Measurements from ENCODE around the gene SPATA9.

Gene SPATA9

GRCh38 chr5:95619514-95620029, 63.2 kb downstream of the SPATA9 start:
- Histone ChIP-seq H3K4me3 (peak overlapping the region; percentile 62 to 78 (median 68)), H3K4me2 (peak overlapping the region; percentile 93 to 100 (median 98)), H3K9me3 (replicated peaks in 1 of 11) (peaks cover 0 to 1% (median under 1%) of the 10 kb centered on the region in 11 experiments; a peak in 11 of 22 replicates)

GRCh38 chr5:95619096-95619495, 63.7 kb downstream of the SPATA9 start:
- no peak overlapping the region for H3K27ac ChIP-seq
- peaks cover 13 to 31% (median 23%) of the 10 kb centered on the region in 11 experiments; a peak in 21 of 22 replicates for H3K27me3 ChIP-seq
- no peak overlapping the region; a peak in 1 of 22 replicates for H3K9ac ChIP-seq
- H3K36me3 ChIP-seq: peaks cover 0 to 5% (median 0%) of the 10 kb centered on the region in 11 experiments; a peak in 2 of 22 replicates
- H3K4me3 ChIP-seq: peak overlapping the region in 2 of 10 experiments; percentile 63 to 67; a peak in 2 of 20 replicates
- peaks cover 0 to 6% (median 5%) of the 10 kb centered on the region in 11 experiments; a peak in 16 of 22 replicates for H3K9me3 ChIP-seq (replicated peaks in 1 of 11)
- H4K20me1 ChIP-seq: no peaks in the 10 kb centered on the region
- no peak for TF ChIP-seq Cebpa-rat (IDR thresholded peaks at IDR 0.05)
- H3K4me2 ChIP-seq: peak overlapping the region; percentile 93 to 100 (median 98)
- H3K4me1 ChIP-seq: peaks cover 33 to 50% (median 46%) of the 10 kb centered on the region in 10 experiments

More at GRCh38 chr5:95619514-95620029, 63.2 kb downstream of the SPATA9 start:
- H3K36me3 ChIP-seq: 0 out of 22 replicates have a peak, but pooled peaks cover 0 to under 1% (median 0%) of the 10 kb centered on the region in 11 experiments
- H4K20me1 ChIP-seq: no peaks in the 10 kb centered on the region
- peaks cover 33 to 50% (median 46%) of the 10 kb centered on the region in 10 experiments for H3K4me1 ChIP-seq
- H3K9ac ChIP-seq: peak overlapping the region; percentile 67 to 85 (median 77); a peak in 20 of 22 replicates
- H3K27me3 ChIP-seq: peaks cover 13 to 31% (median 23%) of the 10 kb centered on the region in 11 experiments; a peak in 21 of 22 replicates
- H3K27ac ChIP-seq: peak overlapping the region in 9 of 11 experiments; percentile 32 to 90 (median 80); a peak in 15 of 22 replicates
- no peak for TF ChIP-seq Cebpa-rat (IDR thresholded peaks at IDR 0.05)

GRCh38 chr5:95617057-95617456, 65.7 kb downstream of the SPATA9 start:
- no peak overlapping the region for H3K9ac ChIP-seq
- peaks cover 13 to 31% (median 23%) of the 10 kb centered on the region in 11 experiments; a peak in 21 of 22 replicates for H3K27me3 ChIP-seq
- peaks cover 19 to 34% (median 32%) of the 10 kb centered on the region in 10 experiments for H3K4me1 ChIP-seq
- H3K9me3 ChIP-seq (replicated peaks in 1 of 11): peaks cover 13 to 24% (median 23%) of the 10 kb centered on the region in 11 experiments
- peaks cover 0 to 12% (median 6%) of the 10 kb centered on the region in 11 experiments; a peak in 4 of 22 replicates for H3K36me3 ChIP-seq
- no peaks in the 10 kb centered on the region for H4K20me1 ChIP-seq
- H3K27ac ChIP-seq: no peak overlapping the region
- no peak overlapping the region for H3K4me2 ChIP-seq
- no peak overlapping the region for H3K4me3 ChIP-seq
- TF ChIP-seq Cebpa-rat (IDR thresholded peaks at IDR 0.05): no peak

GRCh38 chr5:95615164-95615467, 67.7 kb downstream of the SPATA9 start:
- no peak overlapping the region for H3K27ac ChIP-seq
- no peak for TF ChIP-seq Cebpa-rat (IDR thresholded peaks at IDR 0.05)
- H3K9ac ChIP-seq: no peak overlapping the region
- no peaks in the 10 kb centered on the region for H4K20me1 ChIP-seq
- H3K4me2 ChIP-seq: no peak overlapping the region; a peak in 1 of 22 replicates
- peaks cover 0 to 12% (median 6%) of the 10 kb centered on the region in 11 experiments; a peak in 4 of 22 replicates for H3K36me3 ChIP-seq
- no peak overlapping the region for H3K4me3 ChIP-seq
- H3K4me1 ChIP-seq: peaks cover 7 to 17% (median 14%) of the 10 kb centered on the region in 10 experiments
- H3K9me3 ChIP-seq (replicated peaks in 1 of 11): peaks cover 13 to 24% (median 23%) of the 10 kb centered on the region in 11 experiments
- H3K27me3 ChIP-seq: peaks cover 10 to 21% (median 17%) of the 10 kb centered on the region in 11 experiments; a peak in 21 of 22 replicates

GRCh38 chr5:95613514-95613913, 69.3 kb downstream of the SPATA9 start:
- Histone ChIP-seq H3K9ac (no peak overlapping the region), H3K4me3 (no peak overlapping the region), H3K4me2 (no peak overlapping the region), H3K27me3 (peaks cover 0 to 5% (median 1%) of the 10 kb centered on the region in 11 experiments; a peak in 11 of 22 replicates), H3K27ac (no peak overlapping the region), H3K9me3 (replicated peaks in 1 of 11) (peaks cover 13 to 24% (median 23%) of the 10 kb centered on the region in 11 experiments), H3K36me3 (peaks cover 0 to 12% (median 6%) of the 10 kb centered on the region in 11 experiments; a peak in 4 of 22 replicates), H3K4me1 (peaks cover 0 to 6% (median 0%) of the 10 kb centered on the region in 10 experiments; a peak in 2 of 20 replicates), H4K20me1 (no peaks in the 10 kb centered on the region)
- TF ChIP-seq Cebpa-rat (IDR thresholded peaks at IDR 0.05): no peak

- H3K9ac ChIP-seq: no peak overlapping the region
- TF ChIP-seq Cebpa-rat (IDR thresholded peaks at IDR 0.05): no peak
These were observed 71.4 kb downstream of the SPATA9 start for GRCh38 chr5:95611396-95611795.

GRCh38 chr5:95610546-95610945, 72.2 kb downstream of the SPATA9 start:
- Histone ChIP-seq H3K4me3 (no peak overlapping the region), H3K36me3 (peaks cover 0 to 12% (median 6%) of the 10 kb centered on the region in 11 experiments; a peak in 4 of 22 replicates), H4K20me1 (no peaks in the 10 kb centered on the region), H3K4me2 (no peak overlapping the region), H3K27ac (no peak overlapping the region), H3K9ac (no peak overlapping the region), H3K27me3 (no peaks in the 10 kb centered on the region), H3K9me3 (replicated peaks in 1 of 11) (peaks cover 13 to 24% (median 23%) of the 10 kb centered on the region in 11 experiments), H3K4me1 (peaks cover 0 to 6% (median 0%) of the 10 kb centered on the region in 10 experiments; a peak in 2 of 20 replicates)
- TF ChIP-seq Cebpa-rat (IDR thresholded peaks at IDR 0.05): no peak

More at GRCh38 chr5:95611396-95611795, 71.4 kb downstream of the SPATA9 start:
- H3K4me3 ChIP-seq: no peak overlapping the region
- peaks cover 0 to 6% (median 0%) of the 10 kb centered on the region in 10 experiments; a peak in 2 of 20 replicates for H3K4me1 ChIP-seq
- H3K4me2 ChIP-seq: no peak overlapping the region
- H3K36me3 ChIP-seq: peaks cover 0 to 12% (median 6%) of the 10 kb centered on the region in 11 experiments; a peak in 4 of 22 replicates
- no peaks in the 10 kb centered on the region for H4K20me1 ChIP-seq
- peaks cover 13 to 24% (median 23%) of the 10 kb centered on the region in 11 experiments for H3K9me3 ChIP-seq (replicated peaks in 1 of 11)
- H3K27me3 ChIP-seq: no peaks in the 10 kb centered on the region
- H3K27ac ChIP-seq: no peak overlapping the region

GRCh38 chr5:95609711-95610110, 73.1 kb downstream of the SPATA9 start:
- H3K4me2 ChIP-seq: no peak overlapping the region
- H3K27me3 ChIP-seq: no peaks in the 10 kb centered on the region
- H3K27ac ChIP-seq: no peak overlapping the region
- H3K4me1 ChIP-seq: no peaks in the 10 kb centered on the region
- no peaks in the 10 kb centered on the region for H4K20me1 ChIP-seq
- TF ChIP-seq Cebpa-rat (IDR thresholded peaks at IDR 0.05): no peak
- H3K9ac ChIP-seq: no peak overlapping the region
- H3K36me3 ChIP-seq: peaks cover 0 to 12% (median 6%) of the 10 kb centered on the region in 11 experiments; a peak in 4 of 22 replicates
- peaks cover 13 to 24% (median 23%) of the 10 kb centered on the region in 11 experiments for H3K9me3 ChIP-seq (replicated peaks in 1 of 11)
- H3K4me3 ChIP-seq: no peak overlapping the region
